ENCODE measurements around the gene GALNTL6. TPM values are rescaled to one million over a fixed set of nuclear protein-coding genes. Genes with fewer than 3 reads are reported as not detected.

The GALNTL6 gene
- total RNA-seq, 2 donors from 2014 or later = 0.71 TPM; not detected in 1

DNA sequence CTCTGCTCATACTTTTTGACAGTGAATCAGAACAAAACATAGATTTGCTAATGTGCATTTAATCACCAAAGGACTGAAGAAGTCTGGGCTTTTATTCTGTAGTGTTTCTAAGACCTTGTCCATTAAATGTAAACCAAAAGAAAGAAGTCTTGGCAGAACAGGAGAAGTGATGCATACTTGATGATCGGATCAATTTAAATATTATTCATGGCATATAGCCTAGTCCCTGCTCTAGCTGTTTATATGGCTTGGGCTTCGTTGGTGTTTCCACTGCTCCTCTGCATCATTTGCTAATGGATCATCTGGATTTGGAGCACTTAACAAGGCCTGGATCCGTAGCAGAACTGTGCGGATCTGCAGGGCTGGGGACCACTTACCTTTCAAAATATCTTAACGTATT is 566.6 kb downstream of the GALNTL6 start:
- Histone ChIP-seq H3K4me1 (ENCODE audit: control insufficient read depth, insufficient read depth, low read length) (no peaks in the 10 kb centered on the region), H3K9ac (ENCODE audit: extremely low read depth, low read length, poor library complexity, severe bottlenecking) (no peak overlapping the region), H3K9me3 (ENCODE audit: control insufficient read depth, low read length) (no peaks in the 10 kb centered on the region), H3K4me3 (ENCODE audit: low read length) (no peak overlapping the region), H3K36me3 (ENCODE audit: control insufficient read depth, insufficient read depth, low read length) (no peaks in the 10 kb centered on the region), H3K27ac (ENCODE audit: low read depth, low read length) (no peak overlapping the region), H3K27me3 (ENCODE audit: control insufficient read depth, insufficient read depth, low read length, poor library complexity, severe bottlenecking) (no peaks in the 10 kb centered on the region)
- Mint-ChIP-seq H3K9me3 (peaks cover 16% of the 10 kb centered on the region), H3K27me3 (ENCODE audit: insufficient read depth) (no peaks in the 10 kb centered on the region), H3K4me1 (no peaks in the 10 kb centered on the region), H3K36me3 (ENCODE audit: low read depth) (peaks cover 3% of the 10 kb centered on the region), H3K4me3 (no peak overlapping the region), H3K27ac (no peak overlapping the region)
- TF ChIP-seq CTCF (conservative IDR thresholded peaks at IDR 0.05) = no peak
- WGBS, 2 experiments (ENCODE audit: insufficient coverage in 1 of 2, insufficient read length in 1 of 2) = 90 to 93% methylated on average over 5 of the region's 5 CpGs
- DNase-seq = no peak

DNA sequence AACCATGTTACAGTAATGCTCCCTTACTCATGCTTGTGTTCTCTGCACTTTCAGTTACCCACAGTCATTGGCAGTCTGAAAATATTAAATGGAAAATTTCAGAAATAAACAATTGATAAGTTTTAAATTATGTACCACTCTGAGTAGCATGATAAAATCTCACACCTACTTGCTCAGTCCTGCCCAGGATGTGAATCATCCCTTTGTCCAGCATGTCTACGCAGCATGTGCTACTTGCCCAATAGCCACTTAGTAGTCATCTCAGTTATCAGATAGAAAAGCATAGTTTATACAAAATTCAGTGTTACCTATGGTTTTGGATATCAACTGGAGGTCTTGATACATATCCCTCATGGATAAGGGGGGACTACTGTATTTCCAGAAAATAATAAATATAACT is 577.1 kb downstream of the GALNTL6 start:
- H3K4me3 Mint-ChIP-seq = no peak overlapping the region
- H3K9me3 Mint-ChIP-seq = no peaks in the 10 kb centered on the region
- no peak overlapping the region for H3K27ac Mint-ChIP-seq
- TF ChIP-seq CTCF (conservative IDR thresholded peaks at IDR 0.05) = no peak
- DNase-seq = no peak
- H3K4me1 Mint-ChIP-seq = no peaks in the 10 kb centered on the region
- WGBS, 2 experiments (ENCODE audit: insufficient coverage in 1 of 2, insufficient read length in 1 of 2) = 95% methylated on average over 1 of the region's 1 CpG; no CpG with 5 or more reads in 1 of the 2 experiments
- no peaks in the 10 kb centered on the region for H3K27me3 Mint-ChIP-seq (ENCODE audit: insufficient read depth)
- no peaks in the 10 kb centered on the region for H3K4me1 ChIP-seq (ENCODE audit: control insufficient read depth, insufficient read depth, low read length)
- H3K27me3 ChIP-seq (ENCODE audit: control insufficient read depth, insufficient read depth, low read length, poor library complexity, severe bottlenecking) = no peaks in the 10 kb centered on the region
- H3K9me3 ChIP-seq (ENCODE audit: control insufficient read depth, low read length) = no peaks in the 10 kb centered on the region
- no peak overlapping the region for H3K9ac ChIP-seq (ENCODE audit: extremely low read depth, low read length, poor library complexity, severe bottlenecking)
- no peak overlapping the region for H3K4me3 ChIP-seq (ENCODE audit: low read length)
- no peaks in the 10 kb centered on the region for H3K36me3 ChIP-seq (ENCODE audit: control insufficient read depth, insufficient read depth, low read length)
- no peak overlapping the region for H3K27ac ChIP-seq (ENCODE audit: low read depth, low read length)
- H3K36me3 Mint-ChIP-seq (ENCODE audit: low read depth) = no peaks in the 10 kb centered on the region

- Mint-ChIP-seq H3K9me3 (no peaks in the 10 kb centered on the region), H3K27ac (no peak overlapping the region), H3K4me3 (no peak overlapping the region), H3K27me3 (ENCODE audit: insufficient read depth) (no peaks in the 10 kb centered on the region), H3K36me3 (ENCODE audit: low read depth) (no peaks in the 10 kb centered on the region), H3K4me1 (peaks cover 3% of the 10 kb centered on the region)
- H3K4me1 ChIP-seq (ENCODE audit: control insufficient read depth, insufficient read depth, low read length) = no peaks in the 10 kb centered on the region
- WGBS, 2 experiments (ENCODE audit: insufficient coverage in 1 of 2, insufficient read length in 1 of 2) = 93 to 100% methylated on average over 5 to 10 of the region's 10 CpGs
- no peak overlapping the region for H3K9ac ChIP-seq (ENCODE audit: extremely low read depth, low read length, poor library complexity, severe bottlenecking)
- no peak for DNase-seq
- no peak for TF ChIP-seq CTCF (conservative IDR thresholded peaks at IDR 0.05)
- no peak overlapping the region for H3K27ac ChIP-seq (ENCODE audit: low read depth, low read length)
- no peaks in the 10 kb centered on the region for H3K27me3 ChIP-seq (ENCODE audit: control insufficient read depth, insufficient read depth, low read length, poor library complexity, severe bottlenecking)
- no peak overlapping the region for H3K4me3 ChIP-seq (ENCODE audit: low read length)
- H3K9me3 ChIP-seq (ENCODE audit: control insufficient read depth, low read length) = no peaks in the 10 kb centered on the region
- H3K36me3 ChIP-seq (ENCODE audit: control insufficient read depth, insufficient read depth, low read length) = no peaks in the 10 kb centered on the region
Measured at GRCh38 chr4:172392741-172393140, 579.5 kb downstream of the GALNTL6 start.

Measured in endodermal cell (in vitro differentiated cells).